B cell (primary cell): ENCODE results near the gene EPS8L3. TPM values are rescaled to one million over a fixed set of nuclear protein-coding genes. Genes with fewer than 3 reads are reported as not detected.
"Not testable (repeated sequence)": the region's sequence is repeated elsewhere in the genome, so short reads cannot be mapped to it uniquely, and the experiment has no call there.

Experiments
- ATAC-seq: fragments of 200-7000 bp; cut with Tn5 transposase; one replicate; pipeline ENCODE4 v1.10.0; 2021; ENCODE audit warnings: low read depth, mild to moderate bottlenecking, moderate number of reproducible peaks, moderate library complexity
- CTCF ChIA-PET: fragments of 350-600 bp; sonication (Branson Sonifier 250); formaldehyde crosslinking; loops from one replicate; lab custom pipeline; 2021; ENCODE audit warnings: antibody characterized with exemption, inconsistent platforms; lab: Charles Lee
- POLR2A ChIA-PET: fragments of 350-600 bp; sonication (Branson Sonifier 250); formaldehyde crosslinking; loops from one replicate; lab custom pipeline; 2021; ENCODE audit warnings: antibody characterized with exemption; lab: Charles Lee
- DNase-seq: peaks from one replicate; pipeline ENCODE4 v3.0.0; 2013
- H2AFZ ChIP-seq: 2 replicates; pipeline ENCODE4 v1.6.1; 2012; ENCODE audit warnings: mild to moderate bottlenecking, low read depth, low read length; ENCODE audit not compliant: insufficient read depth, poor library complexity, severe bottlenecking
- H3K27ac ChIP-seq, 2 donors: 1 replicate in 1 of 2; 2 replicates in 1 of 2; pipeline ENCODE4 v1.5.1; 2012 to 2013; ENCODE audit warnings: low read length in 2 of 2, mild to moderate bottlenecking in 2 of 2, moderate library complexity in 1 of 2
- H3K27me3 ChIP-seq, 4 experiments: fragments of 200-600 bp in 1 of 4; sonication (generic) in 1 of 4; replicated peaks in 1 of 4; 1 replicate in 2 of 4; 2 replicates in 2 of 4; pipeline versions ENCODE4 v1.6.1 to v1.7.0; 2013 to 2016; ENCODE audit warnings: low read length in 3 of 4, mild to moderate bottlenecking in 2 of 4, mixed read lengths in 1 of 4, moderate library complexity in 1 of 4; ENCODE audit not compliant: insufficient read depth in 4 of 4, control insufficient read depth in 3 of 4; ENCODE audit errors: control extremely low read depth in 1 of 4
- H3K36me3 ChIP-seq, 2 experiments: replicated peaks in 1 of 2; 1 replicate in 1 of 2; 2 replicates in 1 of 2; pipeline versions ENCODE4 v1.6.1 to v1.7.1; 2013; ENCODE audit warnings: low read length in 1 of 2; ENCODE audit not compliant: insufficient read depth in 2 of 2, control insufficient read depth in 1 of 2; ENCODE audit errors: control extremely low read depth in 1 of 2, extremely low read depth in 1 of 2
- H3K4me1 ChIP-seq, 2 donors: fragments of 200-600 bp in 1 of 2; sonication (generic) in 1 of 2; 1 replicate in 1 of 2; 2 replicates in 1 of 2; pipeline versions ENCODE4 v1.5.1 to v1.6.1; 2013 to 2017; ENCODE audit warnings: low read length in 2 of 2; ENCODE audit not compliant: control insufficient read depth in 2 of 2, insufficient read depth in 2 of 2
- H3K4me2 ChIP-seq: replicated peaks from 2 replicates; pipeline ENCODE3; 2012; ENCODE audit warnings: mild to moderate bottlenecking, low read depth, low read length; ENCODE audit not compliant: poor library complexity, severe bottlenecking
- H3K4me3 ChIP-seq, 5 experiments: fragments of 200-600 bp in 1 of 5; sonication (generic) in 1 of 5; 1 replicate in 3 of 5; 2 replicates in 2 of 5; pipeline versions ENCODE4 v1.5.1 to v1.7.0; 2011 to 2016; ENCODE audit warnings: low read length in 4 of 5, mild to moderate bottlenecking in 4 of 5, low read depth in 2 of 5, control low read depth in 1 of 5, moderate library complexity in 1 of 5; ENCODE audit not compliant: insufficient read depth in 1 of 5; ENCODE audit errors: control extremely low read depth in 1 of 5, extremely low read depth in 1 of 5
- H3K79me2 ChIP-seq: fragments of 200-600 bp; sonication (generic); one replicate; pipeline ENCODE4 v1.6.0; 2016; ENCODE audit warnings: low read length; ENCODE audit not compliant: control insufficient read depth, insufficient read depth
- H3K9ac ChIP-seq: fragments of 200-600 bp; sonication (generic); 2 replicates; pipeline ENCODE4 v1.6.1; 2017; ENCODE audit warnings: mild to moderate bottlenecking, low read length, moderate library complexity
- H3K9me3 ChIP-seq, 3 donors: one replicate each; pipeline versions ENCODE4 v1.6.1 to v1.7.1; 2013; ENCODE audit warnings: low read length in 2 of 3; ENCODE audit not compliant: control insufficient read depth in 2 of 3, insufficient read depth in 1 of 3; ENCODE audit errors: control extremely low read depth in 1 of 3
- H4K20me1 ChIP-seq: 2 replicates; pipeline ENCODE4 v1.6.0; 2012; ENCODE audit warnings: mild to moderate bottlenecking, low read length; ENCODE audit not compliant: insufficient read depth, control insufficient read depth, poor library complexity, severe bottlenecking
- H3K27ac Mint-ChIP-seq: one replicate; pipeline ENCODE4 v1.8.0; 2021; ENCODE audit warnings: mixed read lengths
- H3K27me3 Mint-ChIP-seq: one replicate; pipeline ENCODE4 v1.8.0; 2021; ENCODE audit warnings: mixed read lengths
- H3K4me1 Mint-ChIP-seq: one replicate; pipeline ENCODE4 v1.8.0; 2021; ENCODE audit warnings: mixed read lengths
- H3K4me3 Mint-ChIP-seq: one replicate; pipeline ENCODE4 v1.8.0; 2021; ENCODE audit warnings: mixed read lengths
- H3K9me3 Mint-ChIP-seq: one replicate; pipeline ENCODE4 v1.8.0; 2022; ENCODE audit warnings: mixed read lengths; ENCODE audit not compliant: insufficient read depth
- CTCF ChIP-seq: fragments of 200-600 bp; IDR thresholded peaks from one replicate; pipeline ENCODE4 v1.8.0; 2022; ENCODE audit warnings: antibody characterized with exemption, mild to moderate bottlenecking
- EZH2 ChIP-seq: IDR thresholded peaks from 2 replicates; pipeline ENCODE4 v1.6.1; 2012; ENCODE audit warnings: borderline replicate concordance, low read depth, mild to moderate bottlenecking, moderate library complexity, low read length; ENCODE audit not compliant: insufficient read depth, poor library complexity, severe bottlenecking
- WGBS: methylation state at CpG from one replicate; pipeline ENCODE4 v1.1.5; 2013; ENCODE audit warnings: missing lambda C conversion rate; ENCODE audit not compliant: insufficient coverage; 5-methylcytosine and 5-hydroxymethylcytosine counted together
- intact Hi-C: fragments of 100-400 bp; cut with micrococcal nuclease; formaldehyde crosslinking; loops from one replicate; pipeline ENCODE4 v1.10.0; 2022
- polyA plus RNA-seq: library from polyadenylated mRNA; depleted of rRNA; stranded (reverse); fragments of >200 nt; gene quantifications from 2 replicates; pipeline ENCODE4 v1.2.3, GENCODE V29; 2012
- total RNA-seq, 2 donors: library from RNA; stranded (reverse); fragments of 120-200 nt in 1 of 2; gene quantifications; 1 replicate in 1 of 2; 2 replicates in 1 of 2; pipeline versions ENCODE4 v1.2.3 to v1.2.4, GENCODE V29; 2013 to 2022

The EPS8L3 gene
- total and polyA plus RNA-seq, 2 donors (not counting 1 experiment from before 2014, with no cell fraction given): not detected

- Histone ChIP-seq H3K9ac (no peak overlapping the region), H3K4me1 (peaks cover 0 to 6% of the 10 kb centered on the region in 2 donors), H3K27ac (no peak overlapping the region), H3K9me3 (no peaks in the 10 kb centered on the region), H3K36me3 (no peaks in the 10 kb centered on the region), H4K20me1 (no peaks in the 10 kb centered on the region), H3K4me2 (no peak overlapping the region), H3K79me2 (no peaks in the 10 kb centered on the region), H3K27me3 (no peaks in the 10 kb centered on the region), H3K4me3 (no peak overlapping the region), H2AFZ (no peak overlapping the region)
- H3K27ac Mint-ChIP-seq: no peak overlapping the region
- intact Hi-C loops: no loop called here
- POLR2A ChIA-PET: no interaction called here
- CTCF ChIA-PET: interaction anchor here (0.6 to 1.0 kb wide), 5 partner anchors 17 to 184 kb away, joined by 3 to 5 read pairs (median 3); partner anchors contain the start of gene AHCYL1
- H3K27me3 Mint-ChIP-seq: peaks cover 15% of the 10 kb centered on the region
- no peak overlapping the region for H3K4me3 Mint-ChIP-seq
- TF ChIP-seq CTCF: no peak
- TF ChIP-seq EZH2: no peak
- no peaks in the 10 kb centered on the region for H3K9me3 Mint-ChIP-seq
- no peak for ATAC-seq
- DNase-seq: no peak
- H3K4me1 Mint-ChIP-seq: no peaks in the 10 kb centered on the region
Measured at GRCh38 chr1:109800291-109800690, 36.6 kb upstream of the EPS8L3 start.

DNA sequence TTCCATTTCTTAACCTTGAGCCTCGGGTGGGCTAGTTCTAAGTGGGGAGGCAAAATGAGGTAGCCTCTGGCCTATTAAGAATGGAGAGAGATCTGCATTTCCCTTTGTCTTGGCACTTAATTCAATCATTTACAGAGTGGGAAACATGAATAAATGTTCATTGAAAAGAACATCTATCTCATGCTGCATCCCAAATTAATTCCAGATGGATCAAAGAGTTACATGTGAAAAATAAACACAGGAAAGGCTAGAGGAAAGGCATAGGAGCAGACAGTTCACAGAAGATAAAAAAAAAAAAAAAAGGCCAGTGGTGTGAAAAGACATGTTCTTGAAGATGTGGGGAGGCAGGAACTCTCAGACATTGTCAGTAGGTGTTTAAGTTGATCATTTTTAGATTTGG, 35.7 kb upstream of the EPS8L3 start:
- Histone ChIP-seq H2AFZ (no peak overlapping the region), H3K79me2 (no peaks in the 10 kb centered on the region), H3K27ac (no peak overlapping the region), H3K4me3 (no peak overlapping the region), H3K9me3 (no peaks in the 10 kb centered on the region), H4K20me1 (no peaks in the 10 kb centered on the region), H3K4me1 (peaks cover 0 to 6% of the 10 kb centered on the region in 2 donors), H3K9ac (no peak overlapping the region), H3K4me2 (no peak overlapping the region), H3K27me3 (no peaks in the 10 kb centered on the region), H3K36me3 (no peaks in the 10 kb centered on the region)
- ChIA-PET CTCF (interaction anchor here (0.6 kb wide), 1 partner anchor 154 kb away, joined by 3 read pairs; no protein-coding TSS in a partner anchor), POLR2A (no interaction called here)
- intact Hi-C loops: no loop called here
- H3K27me3 Mint-ChIP-seq: peaks cover 15% of the 10 kb centered on the region
- no peak overlapping the region for H3K4me3 Mint-ChIP-seq
- no peaks in the 10 kb centered on the region for H3K4me1 Mint-ChIP-seq
- no peak for DNase-seq
- TF ChIP-seq CTCF: no peak
- no peak for TF ChIP-seq EZH2
- H3K27ac Mint-ChIP-seq: no peak overlapping the region
- no peak for ATAC-seq
- no peaks in the 10 kb centered on the region for H3K9me3 Mint-ChIP-seq
- WGBS: no CpG with 5 or more reads among the region's 1 CpG

DNA sequence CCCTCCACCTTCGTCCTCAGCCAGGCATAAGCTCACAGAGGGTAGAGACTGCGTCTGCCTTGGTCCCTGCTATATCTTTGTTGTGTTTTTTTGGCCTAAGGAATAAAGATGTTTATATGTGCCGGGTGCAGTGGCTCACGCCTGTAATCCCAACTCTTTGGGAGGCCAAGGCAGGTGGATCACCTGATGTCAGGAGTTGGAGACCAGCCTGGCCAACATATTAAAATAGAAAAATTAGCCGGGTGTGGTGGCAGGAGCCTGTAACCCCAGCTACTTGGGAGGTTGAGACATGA, 33.5 kb upstream of the EPS8L3 start:
- H3K27ac ChIP-seq, H2AFZ ChIP-seq, POLR2A ChIA-PET, H3K4me2 ChIP-seq, H3K36me3 ChIP-seq, H3K4me1 Mint-ChIP-seq, H4K20me1 ChIP-seq, H3K9me3 Mint-ChIP-seq, H3K9me3 ChIP-seq, H3K4me3 ChIP-seq, H3K4me3 Mint-ChIP-seq, DNase-seq, H3K27ac Mint-ChIP-seq, H3K79me2 ChIP-seq, ATAC-seq, H3K9ac ChIP-seq, intact Hi-C loops, H3K4me1 ChIP-seq: not testable (repeated sequence)
- H3K27me3 ChIP-seq: peaks cover 0 to 11% (median 0%) of the 10 kb centered on the region in 4 experiments
- peaks cover 15% of the 10 kb centered on the region for H3K27me3 Mint-ChIP-seq
- CTCF ChIA-PET: interaction anchor here (2.1 kb wide), 1 partner anchor 187 kb away, joined by 10 read pairs; the partner anchor contains the start of gene AHCYL1
- 100% methylated on average over 2 of the region's 5 CpGs for WGBS
